HT-29 (cell line): Measurements from ENCODE around the gene BHMT2. TPM values are rescaled to one million over a fixed set of nuclear protein-coding genes. Genes with fewer than 3 reads are reported as not detected.
A peak's percentile ranks its signal among the peaks of the same experiment; 100 is the strongest.

ENCODE experiments used
- DNase-seq: peaks from one replicate; pipeline ENCODE4 v3.0.0-alpha.2; 2015; ENCODE audit warnings: low spot score
- total RNA-seq: library from RNA; depleted of rRNA; stranded (reverse); fragments of >200 nt; shearing (Covaris generic); gene quantifications from 2 replicates; pipeline ENCODE4 v1.2.3, GENCODE V29; 2014

BHMT2 gene
- total RNA-seq, 1 experiment from 2014 or later = not detected

DNA sequence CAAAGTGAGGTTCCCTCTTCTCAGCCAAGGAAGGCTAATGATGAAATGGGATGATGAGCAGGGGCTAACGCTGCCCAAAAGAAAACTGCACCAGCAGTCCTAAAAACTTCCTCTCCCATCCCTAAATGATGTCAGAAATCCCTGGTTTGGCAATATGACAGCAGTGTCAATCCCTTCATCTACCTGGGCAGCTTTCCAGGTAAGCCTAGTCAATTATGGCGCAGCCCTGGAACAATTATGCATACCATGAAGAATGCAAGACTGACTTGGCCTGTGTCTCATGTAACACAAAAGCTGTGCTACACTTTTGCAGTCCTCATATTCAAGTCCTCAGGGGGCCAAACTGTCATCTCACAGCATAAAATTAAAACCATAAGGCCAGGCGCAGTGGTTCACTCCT, 7.1 kb upstream of the BHMT2 start:
- DNase-seq = no peak

DNA sequence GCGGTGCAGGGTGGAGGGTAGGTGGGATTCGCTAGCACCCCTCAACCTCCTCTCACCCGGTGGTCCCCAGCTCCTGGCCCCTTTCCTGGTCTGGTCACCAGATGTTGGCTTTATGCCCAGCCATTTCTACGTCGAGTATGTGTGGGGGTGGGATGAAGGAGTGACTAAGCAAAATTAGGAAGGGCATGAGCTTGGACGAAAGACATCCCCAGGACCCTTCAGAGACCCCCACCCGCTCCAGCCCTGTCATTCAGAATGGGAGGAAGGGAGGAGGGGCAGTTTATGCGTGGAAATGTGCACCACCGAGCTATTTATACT, 742 bp downstream of the BHMT2 start:
- DNase-seq = no peak

DNA sequence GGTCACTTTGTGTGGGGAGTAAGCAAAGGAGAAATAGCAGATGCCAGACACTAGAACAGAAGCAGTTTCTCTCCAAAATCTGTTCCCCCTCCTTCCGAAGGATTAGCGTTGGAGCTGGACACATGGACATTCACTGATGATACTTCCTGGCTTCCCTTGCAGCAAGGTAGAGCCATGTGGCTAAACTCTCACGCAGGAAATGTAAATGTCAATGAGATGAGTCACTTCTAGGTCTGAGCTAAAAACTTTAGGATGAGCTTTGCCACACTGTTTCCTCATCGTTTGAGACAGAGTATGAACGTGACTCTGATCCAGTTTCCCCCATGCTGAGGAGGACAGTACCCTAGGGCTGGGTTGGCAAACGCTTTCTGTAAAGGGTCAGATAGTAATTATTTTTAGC, 5.1 kb downstream of the BHMT2 start:
- peak; percentile 21 for DNase-seq

DNA sequence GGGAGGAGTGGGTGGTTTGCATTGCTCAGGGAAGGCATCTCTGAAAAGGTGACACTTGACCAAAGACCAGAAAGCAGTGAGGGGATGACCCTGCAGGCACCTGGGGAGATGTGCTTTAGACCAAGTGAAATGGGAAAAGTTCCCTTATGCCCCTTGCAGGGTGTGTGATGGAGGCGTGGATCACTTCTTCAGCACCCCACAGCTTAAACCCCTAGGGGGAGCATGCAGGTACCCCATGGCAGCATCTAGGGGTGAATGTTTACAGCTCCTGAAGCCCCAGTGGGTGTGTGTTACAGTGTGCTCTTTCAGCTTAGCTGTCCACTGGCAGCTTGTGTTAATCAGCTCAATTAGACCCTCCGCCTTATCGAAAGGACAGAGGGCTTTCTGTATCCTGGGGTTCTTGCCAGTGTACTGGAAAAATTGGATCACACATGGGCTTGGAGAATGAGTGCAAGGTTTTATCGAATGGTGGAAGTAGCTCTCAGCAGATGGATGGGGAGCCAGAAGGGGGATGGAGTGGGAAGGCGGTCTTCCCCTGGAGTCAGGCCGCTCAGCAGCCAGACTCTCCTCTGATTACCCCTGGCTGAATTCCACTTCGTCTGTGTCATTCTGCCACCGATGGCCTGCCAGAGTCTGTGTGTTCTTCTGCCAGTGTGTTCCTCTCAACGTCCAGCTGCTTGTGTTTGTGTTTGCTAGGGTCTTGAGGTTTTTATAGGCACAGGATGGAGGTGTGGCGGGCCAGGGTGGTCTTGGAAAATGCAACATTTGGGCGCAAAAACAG, 6.3 kb downstream of the BHMT2 start:
- DNase-seq = no peak

DNA sequence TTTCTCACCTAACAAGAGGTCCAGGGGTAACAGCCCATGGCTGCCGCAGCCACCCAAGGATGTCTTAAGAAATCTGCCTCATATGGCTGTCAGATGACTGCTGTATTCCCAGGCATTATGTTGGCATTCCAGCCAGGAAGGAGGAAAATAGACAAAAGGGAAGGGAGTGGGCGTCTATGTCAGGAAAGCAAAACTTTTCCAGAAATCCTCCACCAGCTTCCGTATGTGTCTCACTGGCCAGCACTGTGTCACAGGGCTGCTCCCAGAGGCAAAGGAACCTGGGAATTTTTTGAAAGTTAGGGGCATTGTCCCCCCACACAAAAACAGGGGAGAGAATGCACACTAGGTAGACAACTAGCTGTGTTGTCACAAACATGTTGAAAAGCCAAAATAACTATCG, 7.3 kb downstream of the BHMT2 start:
- DNase-seq = no peak

DNA sequence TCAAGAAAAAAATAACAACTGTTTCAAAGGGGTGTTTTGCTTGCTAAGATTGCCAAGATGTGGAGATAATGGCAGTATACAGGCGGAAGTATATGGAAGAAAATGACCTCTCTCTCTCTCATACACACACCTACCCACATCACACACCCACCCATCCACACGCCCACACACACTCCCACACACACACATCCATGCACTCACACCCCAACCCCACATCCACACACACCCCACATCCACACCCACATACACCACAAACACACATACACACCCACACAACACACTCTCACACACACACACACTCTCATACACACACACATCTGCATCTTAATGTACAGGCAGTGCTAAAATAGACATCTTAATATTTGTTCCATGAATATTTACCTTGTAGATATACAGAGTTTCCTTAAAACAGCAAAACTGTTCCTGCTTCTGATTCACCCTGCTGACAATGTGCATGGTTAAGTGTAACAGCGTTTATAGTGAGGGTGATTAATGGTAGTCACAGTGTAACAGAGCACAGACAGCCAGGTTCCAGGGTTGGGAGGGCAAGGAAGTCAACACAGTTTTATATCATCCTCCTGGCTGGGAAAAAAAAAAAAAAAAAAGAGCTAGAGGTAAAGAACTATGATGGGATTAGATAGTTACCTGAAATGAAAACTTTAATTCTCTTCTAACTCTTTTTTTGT, 8.3 kb downstream of the BHMT2 start:
- no peak for DNase-seq

DNA sequence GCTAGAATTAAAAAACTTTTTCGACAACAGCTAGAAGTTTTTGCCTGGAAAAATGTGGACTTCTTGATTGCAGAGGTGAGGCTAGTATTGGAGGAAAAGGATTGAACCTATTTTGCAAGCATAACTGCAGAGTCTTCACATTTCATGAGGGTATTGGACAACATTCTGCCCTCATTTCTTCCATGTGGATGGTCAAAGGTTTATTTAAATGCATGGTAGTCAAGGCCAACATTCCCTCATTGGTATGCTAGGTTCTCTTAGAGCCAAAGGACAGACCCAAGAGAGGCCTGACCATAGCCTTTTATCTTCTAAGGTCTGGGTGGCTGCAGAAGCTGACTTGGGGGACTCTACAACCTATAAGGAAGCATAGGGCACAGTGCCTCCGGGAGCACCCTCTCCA, 11.2 kb downstream of the BHMT2 start:
- DNase-seq = no peak

DNA sequence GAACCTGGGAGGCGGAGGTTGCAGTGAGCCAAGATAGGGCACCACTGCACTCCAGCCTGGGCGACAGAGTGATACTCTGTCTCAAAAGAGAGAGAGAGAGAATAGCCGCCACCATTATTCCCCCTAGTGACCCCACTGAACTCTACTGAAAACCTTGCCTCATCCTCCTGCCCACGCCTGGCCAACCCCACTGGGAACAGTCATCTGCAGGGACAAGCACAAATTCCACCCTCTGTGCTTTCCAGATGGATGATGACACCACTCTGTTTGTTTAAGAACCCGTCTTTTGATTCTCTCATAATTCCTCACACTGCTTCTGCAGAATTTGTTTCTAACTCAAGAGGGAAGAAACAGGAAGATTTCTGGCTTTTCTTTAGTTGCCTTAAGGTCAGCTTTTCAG, 12.2 kb downstream of the BHMT2 start:
- no peak for DNase-seq

DNA sequence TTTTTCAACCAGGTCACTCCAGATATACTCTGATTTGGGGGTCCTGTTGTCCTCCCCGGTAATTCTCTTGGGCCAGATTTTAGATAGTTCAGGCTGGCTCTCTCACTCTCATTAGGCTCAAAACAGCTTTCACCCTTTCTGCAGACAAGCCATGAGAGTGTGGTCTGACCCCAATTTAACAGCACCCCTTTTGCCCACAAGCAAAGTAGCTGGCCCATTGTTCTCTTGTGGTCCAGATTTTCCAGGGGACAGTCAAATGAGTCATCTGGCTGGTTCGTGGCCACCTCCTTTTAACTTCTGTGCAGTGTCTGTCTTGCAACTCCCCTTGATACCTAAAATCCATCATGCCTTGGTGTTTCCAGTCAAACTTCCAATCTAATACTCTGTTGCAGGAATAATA, 16.5 kb downstream of the BHMT2 start:
- no peak for DNase-seq

DNA sequence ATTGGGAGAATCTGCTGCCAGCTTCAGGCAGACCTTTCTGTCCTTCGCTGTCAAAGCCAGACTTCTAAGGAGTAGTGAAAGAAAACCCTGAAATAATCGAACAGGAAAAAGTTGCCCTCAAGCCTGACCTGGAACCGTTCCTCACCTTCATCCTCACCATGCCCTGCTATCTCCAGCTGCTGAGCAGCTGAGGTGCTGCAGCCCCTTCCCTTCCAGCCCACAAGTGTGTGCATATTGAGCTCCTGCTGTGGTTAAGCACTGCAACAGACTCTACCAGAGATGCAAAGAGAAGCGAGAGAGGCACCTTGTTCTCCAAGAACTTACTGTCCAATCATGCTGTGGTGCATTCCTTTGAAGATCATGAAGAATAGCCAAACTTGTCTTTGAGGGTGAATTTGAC, 18.9 kb downstream of the BHMT2 start:
- DNase-seq = no peak

DNA sequence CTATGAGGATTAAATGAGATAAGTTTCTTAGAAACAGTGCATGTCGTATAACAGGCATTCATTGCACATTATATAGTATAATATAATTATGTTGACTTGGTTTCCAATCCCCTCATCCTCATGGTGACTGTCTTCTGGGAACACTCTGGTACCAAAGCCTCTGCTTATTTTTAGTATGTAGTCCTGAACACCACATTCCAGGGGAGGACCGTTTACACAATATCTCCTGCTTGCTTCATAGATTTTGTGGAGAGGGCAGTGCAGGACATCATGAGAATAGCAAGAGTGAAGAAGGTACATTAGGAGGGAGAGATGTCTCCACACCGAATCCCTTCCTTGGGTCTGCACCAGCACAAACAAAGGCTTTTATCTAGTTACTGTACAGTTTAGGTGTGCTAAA, 21.5 kb downstream of the BHMT2 start:
- no peak for DNase-seq

DNA sequence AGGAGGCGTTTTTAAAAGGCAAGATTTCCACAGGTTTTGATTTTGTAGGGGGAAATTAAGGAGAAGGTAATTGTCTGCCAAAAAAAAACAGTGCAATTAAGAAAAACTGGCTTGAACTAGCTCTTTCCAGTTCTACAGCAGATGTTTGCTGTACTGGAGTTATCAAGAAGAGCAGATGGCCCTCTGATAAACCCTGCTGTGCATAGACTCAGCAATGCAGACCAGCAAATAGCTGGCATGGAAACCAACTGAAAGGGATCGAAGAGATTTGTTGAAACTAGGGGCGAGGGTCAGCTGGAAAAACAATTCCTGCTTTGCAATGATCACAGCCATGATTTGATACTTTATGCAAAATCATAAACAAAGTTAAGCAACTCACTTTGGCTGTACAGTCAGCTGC, 24.2 kb downstream of the BHMT2 start:
- DNase-seq = no peak

DNA sequence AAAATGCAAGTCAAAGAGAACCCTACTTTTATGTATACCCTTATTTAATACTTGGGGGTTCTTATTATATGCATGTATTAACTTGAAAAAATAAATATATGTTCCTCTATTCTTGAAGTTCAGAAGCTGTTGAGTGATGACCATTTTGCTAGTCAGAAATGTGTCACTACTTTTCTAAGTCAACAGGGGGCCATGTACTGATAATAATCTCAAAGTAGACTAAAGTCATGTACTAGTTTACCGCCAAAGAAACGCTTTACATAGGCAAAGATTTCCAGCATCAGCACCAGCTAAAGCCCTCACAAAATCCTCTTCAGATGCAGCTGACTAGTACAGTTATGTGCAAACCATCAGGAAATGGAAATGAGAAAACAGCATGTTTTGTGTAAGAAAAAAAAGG, 36.3 kb downstream of the BHMT2 start:
- no peak for DNase-seq

DNA sequence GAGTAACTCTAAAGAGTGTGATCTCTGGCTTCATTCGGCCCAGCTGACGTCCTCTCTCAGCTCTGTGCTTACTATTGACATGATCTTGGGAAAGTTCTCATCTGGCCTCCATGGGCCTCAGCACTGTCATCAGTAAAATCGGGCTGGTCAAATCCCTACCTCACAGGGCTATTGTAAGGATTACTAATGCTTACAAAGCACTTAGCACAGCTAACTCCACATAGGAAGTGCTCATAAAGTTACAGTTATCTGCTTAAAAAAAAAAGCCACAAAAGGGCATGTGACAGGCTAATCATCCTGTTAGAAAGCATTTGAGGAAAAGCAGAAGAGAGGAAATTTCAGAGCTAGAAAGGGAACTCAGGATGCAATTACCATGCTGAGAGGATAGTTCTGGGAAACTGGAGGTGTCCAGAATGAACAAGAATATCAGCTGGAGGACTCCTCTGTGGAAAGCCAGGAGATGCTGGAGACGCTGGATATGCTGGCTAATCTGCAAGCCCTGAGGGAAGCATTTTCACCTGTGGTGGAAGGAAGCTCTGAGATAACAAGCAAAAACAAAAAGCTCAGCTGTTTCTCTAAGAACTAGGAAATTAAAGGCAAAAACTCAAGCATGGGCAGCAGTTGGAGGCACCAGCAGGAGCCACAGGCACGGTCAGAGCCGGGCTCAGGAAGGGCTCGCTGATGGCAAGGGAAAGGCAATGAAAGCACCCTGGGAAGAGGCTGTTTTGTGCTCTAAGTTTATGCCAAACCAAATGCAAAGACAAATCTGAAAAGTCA, 37.6 kb downstream of the BHMT2 start:
- DNase-seq = no peak

DNA sequence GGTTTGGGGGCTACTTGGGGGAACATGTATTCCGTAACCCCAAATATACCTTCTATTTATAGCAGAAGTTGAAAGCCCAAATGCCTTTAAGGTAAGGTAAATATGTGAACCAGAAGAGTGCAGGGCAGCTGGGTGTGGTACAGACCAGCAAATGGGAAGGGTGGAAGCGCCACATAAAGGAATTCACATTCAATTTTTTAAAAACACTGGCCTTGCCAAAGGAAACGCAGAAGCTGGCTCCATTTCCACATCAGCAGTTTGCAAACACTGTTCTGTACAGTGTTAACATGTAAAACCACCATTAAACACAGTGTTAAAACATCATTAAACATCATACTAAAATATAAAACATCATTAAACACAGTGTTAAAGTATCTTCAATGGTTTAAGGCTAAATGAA, 38.5 kb downstream of the BHMT2 start:
- DNase-seq = no peak

DNA sequence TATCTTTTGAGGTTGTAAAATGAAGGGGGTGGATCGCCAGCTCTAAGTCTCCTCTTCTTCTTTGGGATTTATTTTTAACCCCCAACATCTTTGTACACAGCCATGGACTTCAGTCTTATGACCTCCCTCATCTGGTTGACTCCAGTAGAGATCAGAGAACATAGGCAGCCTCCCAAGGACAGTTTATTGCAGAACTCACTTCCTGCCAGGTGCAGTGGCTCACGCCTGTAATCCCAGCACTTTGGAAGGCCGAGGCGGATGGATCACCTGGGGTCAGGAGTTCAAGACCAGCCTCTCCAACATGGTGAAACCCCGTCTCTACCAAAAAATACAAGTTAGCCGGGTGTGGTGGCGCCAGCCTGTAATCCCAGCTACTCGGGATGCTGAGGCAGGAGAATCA, 39.2 kb downstream of the BHMT2 start:
- no peak for DNase-seq

DNA sequence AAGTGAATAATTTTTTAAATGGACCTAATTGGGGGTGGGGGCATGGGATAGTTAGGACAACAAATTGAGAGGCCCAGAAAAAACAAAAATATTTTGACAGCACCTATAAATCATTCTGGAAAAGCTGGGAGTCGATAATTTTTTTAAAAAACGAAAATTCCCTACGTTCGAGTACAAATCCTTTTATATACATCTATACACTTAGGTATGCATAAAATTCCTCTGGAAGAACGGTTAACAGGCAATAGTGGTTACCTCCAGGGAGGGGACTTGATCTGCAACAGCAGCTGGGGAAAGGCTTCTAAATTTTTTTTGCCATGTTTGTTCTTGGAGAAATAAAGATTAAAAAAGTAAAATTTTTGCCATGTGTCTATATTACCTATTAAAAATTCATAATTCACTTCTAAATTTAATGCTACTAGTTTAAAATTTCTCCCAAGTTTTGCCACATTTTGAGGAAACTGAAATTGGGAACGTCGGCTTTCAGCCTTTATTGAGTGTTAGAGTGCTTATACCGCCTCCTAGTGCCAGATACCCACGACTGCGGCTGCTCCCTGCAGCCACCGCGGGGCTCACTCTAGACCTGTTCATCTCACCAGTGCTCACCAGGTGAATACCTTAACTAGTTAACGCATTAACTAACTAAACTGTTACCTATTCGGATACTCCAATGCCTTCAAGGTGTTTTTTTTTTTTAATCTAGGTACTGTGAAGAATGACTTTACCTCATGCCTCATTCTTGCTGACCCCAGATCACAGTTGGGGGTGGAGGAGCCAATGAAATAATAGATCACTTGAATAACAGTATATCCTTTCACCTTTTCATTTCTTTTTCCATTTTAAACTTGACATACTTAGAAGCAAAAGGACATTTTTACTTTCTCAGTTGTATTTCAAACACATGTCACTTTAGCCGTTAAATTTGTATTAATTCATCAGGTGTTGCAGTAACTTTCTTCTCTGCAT, 40.2 kb downstream of the BHMT2 start:
- peak; percentile 28 for DNase-seq

DNA sequence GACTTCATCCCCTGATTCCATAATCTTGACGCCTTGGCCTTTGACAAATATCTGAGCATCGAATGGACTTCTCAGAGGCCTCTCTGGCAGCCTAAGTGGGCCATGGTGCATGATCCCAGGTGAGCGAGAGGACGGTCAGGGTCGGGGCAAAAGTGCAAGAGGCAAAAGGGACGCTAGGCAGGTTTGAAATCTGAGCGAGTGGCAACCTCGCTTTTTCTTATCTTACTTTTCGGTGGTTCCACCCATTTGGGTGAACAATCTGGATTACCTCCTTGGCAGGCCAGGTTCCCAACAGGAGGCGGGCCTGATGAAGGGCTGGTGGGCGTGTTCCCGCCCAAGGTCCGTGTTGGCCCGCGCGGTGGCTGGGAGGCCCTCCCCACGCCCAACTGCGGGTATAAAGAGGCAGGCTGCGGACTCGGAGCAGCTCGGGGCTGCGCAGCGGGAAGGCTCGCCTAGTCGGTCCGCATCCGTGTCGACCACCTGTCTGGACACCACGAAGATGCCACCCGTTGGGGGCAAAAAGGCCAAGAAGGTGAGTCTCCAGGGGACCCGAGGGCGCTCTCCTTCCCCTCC, 41.9 kb downstream of the BHMT2 start, which contains the start of gene BHMT:
Gene BHMT, plus strand, starts transcription at position 423 of the 573 bp plus-strand sequence. Its CDS starts 77 bp downstream, at position 500.
- DNase-seq = no peak

DNA sequence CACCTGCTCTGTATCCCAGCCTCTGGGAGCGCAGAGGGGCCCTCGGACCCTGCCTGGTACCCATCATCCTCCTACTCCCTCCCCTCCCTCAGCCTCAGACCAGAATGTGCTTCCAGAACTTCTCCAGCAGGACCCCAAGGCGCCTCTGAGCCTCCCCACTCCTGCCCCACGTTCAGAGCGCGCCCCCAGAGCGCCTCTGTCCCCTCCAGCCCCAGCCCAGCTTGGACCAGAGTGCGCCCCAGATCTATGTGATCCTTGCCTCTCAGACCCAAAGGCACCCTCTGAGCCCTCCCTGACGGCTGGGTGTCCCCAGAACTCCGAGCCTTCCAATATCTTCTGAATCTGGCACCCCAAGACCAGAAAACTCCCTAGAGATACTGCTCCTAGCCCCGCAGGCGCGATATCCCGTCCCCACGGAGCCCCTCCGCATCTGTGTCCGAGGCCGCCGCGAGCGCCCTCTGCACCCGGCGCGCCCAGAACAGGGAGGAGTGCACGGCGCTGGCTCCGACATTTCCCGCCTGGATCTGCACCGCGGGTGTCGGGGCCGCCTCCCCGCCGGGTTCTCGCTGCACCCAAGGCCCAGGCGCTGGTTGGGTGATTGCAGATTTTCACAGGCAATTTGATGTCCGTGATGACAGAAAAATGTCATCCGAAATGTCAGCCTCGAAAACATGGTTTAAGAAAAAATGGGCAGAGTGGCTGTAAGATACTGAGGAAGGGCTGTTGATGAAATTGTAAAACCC, 42.6 kb downstream of the BHMT2 start:
- no peak for DNase-seq

DNA sequence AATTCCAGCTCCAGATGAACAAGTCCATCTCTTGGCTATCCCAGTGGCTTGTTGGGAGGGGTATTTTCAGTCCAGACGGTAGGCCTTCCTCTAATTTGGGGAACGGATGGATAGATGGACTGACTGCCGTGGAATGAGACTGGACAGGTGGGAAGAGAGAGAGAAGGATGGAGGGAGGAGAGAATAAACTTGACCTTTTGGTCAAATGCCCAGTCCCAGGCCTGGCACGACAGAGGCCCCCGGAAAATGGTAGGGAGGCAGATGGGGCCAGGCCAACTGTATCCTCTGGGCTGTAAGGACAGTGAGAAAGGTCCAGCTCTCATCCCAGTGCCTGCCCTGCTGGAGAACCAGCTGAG, 43.1 kb downstream of the BHMT2 start:
- no peak for DNase-seq

DNA sequence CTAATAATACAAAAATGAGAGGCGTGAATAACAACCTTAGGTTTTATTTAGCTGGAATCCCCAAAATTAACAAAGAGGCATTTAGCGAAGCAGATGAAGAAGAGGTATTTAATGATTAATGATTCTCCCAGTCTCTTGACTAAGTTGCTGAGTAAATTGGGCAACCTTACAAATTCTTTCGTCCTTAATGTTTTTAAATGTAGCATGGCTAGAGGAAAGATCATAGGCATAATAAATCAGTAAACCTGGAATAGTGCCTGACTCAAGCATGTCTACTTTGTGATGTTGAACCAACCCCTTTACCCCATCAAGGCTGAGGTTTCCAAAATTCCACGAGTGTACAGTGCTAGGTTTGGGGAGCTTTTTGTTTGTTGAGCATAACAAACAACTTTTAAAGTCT, 49.9 kb downstream of the BHMT2 start:
- DNase-seq = no peak
